ENCODE results near the gene CDH12. TPM values are rescaled to one million over a fixed set of nuclear protein-coding genes. Genes with fewer than 3 reads are reported as not detected.

Gene CDH12
- total RNA-seq, 6 experiments from 2014 or later: not detected

DNA sequence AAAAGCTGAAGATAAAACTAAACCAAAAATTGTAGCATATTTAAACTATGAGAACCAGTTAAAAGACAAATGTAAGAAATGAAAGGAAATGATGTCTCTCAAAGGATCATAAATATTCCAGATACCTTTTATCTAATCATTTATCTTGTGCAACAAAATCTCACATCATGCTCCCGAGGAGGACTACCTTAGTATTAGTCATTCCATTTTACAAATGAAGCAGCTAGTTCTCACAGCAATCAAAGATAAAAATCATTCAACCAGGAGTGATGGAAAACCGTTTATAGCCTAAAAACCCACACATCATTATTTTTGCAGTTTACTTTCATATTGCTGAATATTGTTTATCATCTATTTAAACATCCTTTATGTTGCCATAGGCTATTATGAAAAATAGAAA, 190.0 kb downstream of the CDH12 start:
- TF ChIP-seq, protein P1, sequence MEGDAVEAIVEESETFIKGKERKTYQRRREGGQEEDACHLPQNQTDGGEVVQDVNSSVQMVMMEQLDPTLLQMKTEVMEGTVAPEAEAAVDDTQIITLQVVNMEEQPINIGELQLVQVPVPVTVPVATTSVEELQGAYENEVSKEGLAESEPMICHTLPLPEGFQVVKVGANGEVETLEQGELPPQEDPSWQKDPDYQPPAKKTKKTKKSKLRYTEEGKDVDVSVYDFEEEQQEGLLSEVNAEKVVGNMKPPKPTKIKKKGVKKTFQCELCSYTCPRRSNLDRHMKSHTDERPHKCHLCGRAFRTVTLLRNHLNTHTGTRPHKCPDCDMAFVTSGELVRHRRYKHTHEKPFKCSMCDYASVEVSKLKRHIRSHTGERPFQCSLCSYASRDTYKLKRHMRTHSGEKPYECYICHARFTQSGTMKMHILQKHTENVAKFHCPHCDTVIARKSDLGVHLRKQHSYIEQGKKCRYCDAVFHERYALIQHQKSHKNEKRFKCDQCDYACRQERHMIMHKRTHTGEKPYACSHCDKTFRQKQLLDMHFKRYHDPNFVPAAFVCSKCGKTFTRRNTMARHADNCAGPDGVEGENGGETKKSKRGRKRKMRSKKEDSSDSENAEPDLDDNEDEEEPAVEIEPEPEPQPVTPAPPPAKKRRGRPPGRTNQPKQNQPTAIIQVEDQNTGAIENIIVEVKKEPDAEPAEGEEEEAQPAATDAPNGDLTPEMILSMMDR (IDR thresholded peaks at IDR 0.05): no peak
- Mint-ChIP-seq H3K27ac (no peak overlapping the region), H3K27me3 (ENCODE audit: insufficient read depth) (no peaks in the 10 kb centered on the region), H3K9me3 (peaks cover 13% of the 10 kb centered on the region; the same call in 1 of the 2 replicates), H3K4me3 (no peak overlapping the region), H3K4me1 (ENCODE audit: low read depth) (no peaks in the 10 kb centered on the region), H3K36me3 (ENCODE audit: low read depth) (no peaks in the 10 kb centered on the region)
- DNase-seq: no peak

DNA sequence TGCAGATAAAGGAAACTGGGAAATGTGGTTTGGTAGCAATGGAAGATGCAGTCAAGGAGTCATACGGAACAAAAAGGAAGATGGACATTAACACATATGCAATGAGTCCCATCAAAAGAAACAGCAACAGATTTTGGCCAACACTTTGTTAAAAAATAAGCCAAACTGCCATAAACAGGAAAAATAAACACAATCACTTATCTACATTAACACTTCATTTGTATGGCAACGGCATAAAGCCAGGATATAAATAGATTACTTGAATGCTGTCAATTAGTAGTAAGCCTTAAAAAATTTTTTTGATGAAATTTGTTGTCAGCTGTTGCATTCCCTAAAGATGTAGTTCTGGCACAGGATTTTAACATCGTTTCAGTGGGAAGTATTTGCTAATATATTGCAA, 190.8 kb downstream of the CDH12 start:
- no peaks in the 10 kb centered on the region for H3K4me1 Mint-ChIP-seq (ENCODE audit: low read depth)
- DNase-seq: no peak
- TF ChIP-seq, protein P1 (IDR thresholded peaks at IDR 0.05): no peak
- no peaks in the 10 kb centered on the region for H3K36me3 Mint-ChIP-seq (ENCODE audit: low read depth)
- peaks cover 9% of the 10 kb centered on the region; the same call in 1 of the 2 replicates for H3K9me3 Mint-ChIP-seq
- H3K27ac Mint-ChIP-seq: no peak overlapping the region
- no peaks in the 10 kb centered on the region for H3K27me3 Mint-ChIP-seq (ENCODE audit: insufficient read depth)
- H3K4me3 Mint-ChIP-seq: no peak overlapping the region

DNA sequence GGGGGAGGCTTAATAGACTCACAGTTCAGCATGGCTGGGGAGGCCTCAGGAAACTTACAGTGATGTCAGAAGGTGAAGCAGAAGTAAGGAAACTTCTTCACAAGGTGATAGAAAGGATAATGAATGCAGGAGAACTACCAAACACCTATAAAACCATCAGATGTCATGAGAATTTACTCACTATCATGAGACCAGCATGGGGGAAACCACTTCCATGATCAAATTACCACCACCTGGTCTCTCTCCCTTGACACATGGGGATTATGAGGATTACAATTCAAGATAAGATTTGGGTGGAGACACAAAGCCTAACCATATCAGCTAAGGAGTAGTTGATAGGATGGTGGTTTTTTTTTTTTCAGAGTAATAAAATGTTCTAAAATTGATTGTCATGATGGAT, 201.8 kb downstream of the CDH12 start:
- Mint-ChIP-seq H3K4me3 (no peak overlapping the region), H3K36me3 (ENCODE audit: low read depth) (no peaks in the 10 kb centered on the region), H3K27ac (no peak overlapping the region), H3K4me1 (ENCODE audit: low read depth) (no peaks in the 10 kb centered on the region), H3K27me3 (ENCODE audit: insufficient read depth) (no peaks in the 10 kb centered on the region), H3K9me3 (peaks cover 15% of the 10 kb centered on the region)
- DNase-seq: no peak
- TF ChIP-seq, protein P1 (IDR thresholded peaks at IDR 0.05): no peak

DNA sequence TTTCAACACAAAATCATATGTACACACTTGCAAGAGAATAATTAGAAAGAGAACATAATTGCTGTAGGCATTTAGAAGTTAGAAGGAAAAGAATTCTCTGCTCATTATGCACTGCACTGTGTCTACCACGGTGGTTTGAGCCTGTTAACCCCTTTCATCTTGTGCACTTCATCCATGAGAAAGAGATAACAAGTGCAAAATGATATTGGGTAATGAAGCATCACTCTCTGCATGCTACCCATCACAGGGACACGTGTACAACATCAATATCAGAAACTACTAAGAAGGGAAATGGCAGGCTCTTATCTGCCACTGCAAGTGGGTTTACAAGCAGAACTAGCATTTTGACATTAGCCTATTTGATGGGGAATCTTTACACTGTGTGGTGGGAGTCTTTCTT, 202.6 kb downstream of the CDH12 start:
- no peak for DNase-seq
- TF ChIP-seq, protein P1 (IDR thresholded peaks at IDR 0.05): no peak
- Mint-ChIP-seq H3K27ac (no peak overlapping the region), H3K9me3 (peaks cover 13% of the 10 kb centered on the region), H3K36me3 (ENCODE audit: low read depth) (no peaks in the 10 kb centered on the region), H3K27me3 (ENCODE audit: insufficient read depth) (no peaks in the 10 kb centered on the region), H3K4me1 (ENCODE audit: low read depth) (no peaks in the 10 kb centered on the region), H3K4me3 (no peak overlapping the region)

DNA sequence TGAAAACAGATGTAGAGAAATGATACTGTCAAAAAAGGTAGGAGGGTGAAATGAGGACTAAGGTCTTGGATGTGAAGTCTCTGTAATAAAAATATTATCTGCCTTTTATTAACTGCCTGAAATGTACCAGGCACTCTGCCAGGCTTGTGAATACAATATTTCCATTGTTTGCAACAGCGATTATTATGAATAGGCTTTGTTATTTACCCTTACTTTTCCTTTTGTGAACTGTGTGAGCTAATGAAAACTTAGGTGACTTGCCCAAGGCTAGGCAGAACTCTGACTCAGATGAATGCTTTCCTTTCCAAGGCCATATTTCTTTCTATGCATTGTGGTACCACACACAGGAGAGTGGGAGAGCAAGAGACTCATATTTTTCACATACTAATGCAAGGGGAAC, 204.1 kb downstream of the CDH12 start:
- DNase-seq: no peak
- no peaks in the 10 kb centered on the region for H3K4me1 Mint-ChIP-seq (ENCODE audit: low read depth)
- TF ChIP-seq, protein P1 (IDR thresholded peaks at IDR 0.05): no peak
- H3K4me3 Mint-ChIP-seq: no peak overlapping the region
- no peaks in the 10 kb centered on the region for H3K36me3 Mint-ChIP-seq (ENCODE audit: low read depth)
- H3K27ac Mint-ChIP-seq: no peak overlapping the region
- no peaks in the 10 kb centered on the region for H3K27me3 Mint-ChIP-seq (ENCODE audit: insufficient read depth)
- peaks cover 18% of the 10 kb centered on the region for H3K9me3 Mint-ChIP-seq

DNA sequence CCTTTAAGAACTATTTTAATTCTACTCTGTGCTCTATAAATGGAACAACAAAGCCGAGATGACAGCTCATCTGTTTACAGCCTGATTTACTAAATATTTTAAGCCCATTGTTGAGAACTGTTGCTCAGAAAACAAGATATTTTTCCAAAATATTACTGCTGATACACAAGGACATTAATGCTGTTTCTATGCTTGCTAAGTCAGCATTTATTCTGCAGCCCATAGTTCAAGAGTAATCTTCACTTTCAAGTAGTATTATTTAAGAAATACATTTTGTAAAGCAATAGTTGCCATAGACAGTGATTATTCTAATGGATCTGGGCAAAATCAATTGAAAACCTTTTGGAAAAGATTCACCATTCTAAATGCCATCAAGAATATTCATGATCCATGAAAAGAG, 208.3 kb downstream of the CDH12 start:
- Mint-ChIP-seq H3K4me1 (ENCODE audit: low read depth) (no peaks in the 10 kb centered on the region), H3K27ac (no peak overlapping the region), H3K27me3 (ENCODE audit: insufficient read depth) (no peaks in the 10 kb centered on the region), H3K9me3 (peaks cover 31% of the 10 kb centered on the region), H3K4me3 (no peak overlapping the region), H3K36me3 (ENCODE audit: low read depth) (no peaks in the 10 kb centered on the region)
- TF ChIP-seq, protein P1 (IDR thresholded peaks at IDR 0.05): no peak
- DNase-seq: no peak

All from HFFc6 (cell line).